SK-N-MC (cell line): Measurements from ENCODE around the gene GNB3.

Experiments used
- DNase-seq: peaks from one replicate; pipeline ENCODE4 v3.0.0-alpha.2; 2011; ENCODE audit warnings: low read depth, low spot score
- H3K27ac ChIP-seq: fragments of 200-600 bp; sonication (generic); 2 replicates; pipeline ENCODE4 v1.5.1; 2016; ENCODE audit warnings: mixed run types
- H3K36me3 ChIP-seq: fragments of 200-600 bp; sonication (generic); 2 replicates; pipeline ENCODE4 v1.6.1; 2017; ENCODE audit warnings: antibody characterized with exemption, low read length, mixed read lengths; ENCODE audit not compliant: insufficient read depth
- H3K4me3 ChIP-seq: fragments of 200-600 bp; sonication (generic); 2 replicates; pipeline ENCODE4 v1.5.1; 2016
- H3K9ac ChIP-seq: fragments of 200-600 bp; sonication (generic); 2 replicates; pipeline ENCODE4 v1.8.0; 2017; ENCODE audit warnings: mixed run types, mixed read lengths; ENCODE audit not compliant: insufficient read length
- H3K9me3 ChIP-seq: fragments of 200-600 bp; sonication (generic); 2 replicates; pipeline ENCODE4 v1.6.1; 2017; ENCODE audit warnings: low read depth, mild to moderate bottlenecking, antibody characterized with exemption, low read length, moderate library complexity, mixed read lengths
- EZH2 ChIP-seq: fragments of 200-600 bp; sonication (generic); IDR thresholded peaks from one replicate; pipeline ENCODE4 v1.6.1; 2017; ENCODE audit warnings: antibody characterized with exemption
- FOXP2 ChIP-seq: optimal IDR thresholded peaks from 2 replicates; pipeline ENCODE3; 2011; ENCODE audit warnings: mild to moderate bottlenecking, moderate library complexity; ENCODE audit not compliant: insufficient read depth; ENCODE audit errors: extremely low read length, control extremely low read depth
- POLR2AphosphoS5 ChIP-seq: IDR thresholded peaks from 2 replicates; pipeline ENCODE4 v1.6.1; 2012; ENCODE audit warnings: mild to moderate bottlenecking, low read depth, low read length, borderline replicate concordance

GNB3 gene

GRCh38 chr12:6840761-6841515 is at the start of gene GNB3:
Gene GNB3 (plus strand): TSS chr12:6840925. CDS start chr12:6841288, 363 bp downstream.
- Histone ChIP-seq H3K9me3 (no peaks in the 10 kb centered on the region), H3K36me3 (no peaks in the 10 kb centered on the region; the same call in 1 of the 2 replicates)

GRCh38 chr12:6791931-6792520 is 48.7 kb upstream of the GNB3 start:
- no peak for DNase-seq
- H3K9ac ChIP-seq = no peak overlapping the region
- no peak overlapping the region for H3K27ac ChIP-seq
- H3K9me3 ChIP-seq = no peaks in the 10 kb centered on the region
- H3K36me3 ChIP-seq = no peaks in the 10 kb centered on the region
- TF ChIP-seq FOXP2 (no peak), POLR2AphosphoS5 (no peak), EZH2 (no peak)
- no peak overlapping the region for H3K4me3 ChIP-seq

More at GRCh38 chr12:6840761-6841515, at the start of gene GNB3:
- Histone ChIP-seq H3K4me3 (no peak within 1 kb of the TSS), H3K9ac (no peak within 1 kb of the TSS), H3K27ac (no peak within 1 kb of the TSS)
- TF ChIP-seq EZH2 = no peak
- TF ChIP-seq POLR2AphosphoS5 = no peak
- no peak for TF ChIP-seq FOXP2
- no peak for DNase-seq

- H3K9ac ChIP-seq = no peak overlapping the region
- H3K36me3 ChIP-seq = no peaks in the 10 kb centered on the region
- no peaks in the 10 kb centered on the region for H3K9me3 ChIP-seq
- H3K4me3 ChIP-seq = no peak overlapping the region
- H3K27ac ChIP-seq = no peak overlapping the region
- no peak for DNase-seq
- TF ChIP-seq POLR2AphosphoS5 = no peak
- TF ChIP-seq EZH2 = no peak
- TF ChIP-seq FOXP2 = no peak
Observed at GRCh38 chr12:6792522-6793201, 48.1 kb upstream of the GNB3 start.

GRCh38 chr12:6795088-6795487 is 45.6 kb upstream of the GNB3 start:
- no peaks in the 10 kb centered on the region for H3K9me3 ChIP-seq
- no peak for TF ChIP-seq POLR2AphosphoS5
- no peak for TF ChIP-seq FOXP2
- TF ChIP-seq EZH2 = no peak
- DNase-seq = no peak
- H3K4me3 ChIP-seq = no peak overlapping the region
- H3K27ac ChIP-seq = no peak overlapping the region
- H3K9ac ChIP-seq = no peak overlapping the region
- no peaks in the 10 kb centered on the region for H3K36me3 ChIP-seq

GRCh38 chr12:6796576-6796975 is 44.1 kb upstream of the GNB3 start:
- Histone ChIP-seq H3K9me3 (no peaks in the 10 kb centered on the region), H3K36me3 (no peaks in the 10 kb centered on the region), H3K9ac (no peak overlapping the region), H3K4me3 (no peak overlapping the region), H3K27ac (no peak overlapping the region)
- no peak for TF ChIP-seq POLR2AphosphoS5
- no peak for TF ChIP-seq FOXP2
- no peak for TF ChIP-seq EZH2
- DNase-seq = no peak

- no peaks in the 10 kb centered on the region for H3K9me3 ChIP-seq
- TF ChIP-seq POLR2AphosphoS5 (no peak), EZH2 (no peak), FOXP2 (no peak)
Observed at GRCh38 chr12:6799147-6799546, 41.6 kb upstream of the GNB3 start.

GRCh38 chr12:6807170-6807569 is 33.6 kb upstream of the GNB3 start:
- H3K9me3 ChIP-seq = no peaks in the 10 kb centered on the region
- no peak overlapping the region for H3K27ac ChIP-seq
- no peak for TF ChIP-seq POLR2AphosphoS5
- TF ChIP-seq FOXP2 = no peak
- TF ChIP-seq EZH2 = no peak
- no peaks in the 10 kb centered on the region for H3K36me3 ChIP-seq
- no peak overlapping the region for H3K4me3 ChIP-seq
- H3K9ac ChIP-seq = no peak overlapping the region
- DNase-seq = no peak

More at GRCh38 chr12:6799147-6799546, 41.6 kb upstream of the GNB3 start:
- DNase-seq = no peak
- H3K4me3 ChIP-seq = no peak overlapping the region
- no peak overlapping the region for H3K27ac ChIP-seq
- no peaks in the 10 kb centered on the region for H3K36me3 ChIP-seq
- no peak overlapping the region for H3K9ac ChIP-seq

GRCh38 chr12:6809056-6809455 is 31.7 kb upstream of the GNB3 start:
- H3K27ac ChIP-seq = no peak overlapping the region
- H3K4me3 ChIP-seq = no peak overlapping the region
- TF ChIP-seq FOXP2 (no peak), POLR2AphosphoS5 (no peak), EZH2 (no peak)
- no peak for DNase-seq
- no peak overlapping the region for H3K9ac ChIP-seq
- H3K36me3 ChIP-seq = no peaks in the 10 kb centered on the region
- no peaks in the 10 kb centered on the region for H3K9me3 ChIP-seq
